Activated naive CD8-positive, alpha-beta T cell treated with anti-CD3 and anti-CD28 coated beads, Interleukin-2, amount 10 ng/mL, durations not matched to agents 7 days and 5 days (primary cell): ENCODE measurements around the gene ZNF138. TPM values are rescaled to one million over a fixed set of nuclear protein-coding genes. Genes with fewer than 3 reads are reported as not detected.
A peak's percentile ranks its signal among the peaks of the same experiment; 100 is the strongest.
"Not testable (repeated sequence)": the region's sequence is repeated elsewhere in the genome, so short reads cannot be mapped to it uniquely, and the experiment has no call there.

Experiments used
- ATAC-seq: fragments of 150-1000 bp; cut with Tn5 transposase; one replicate; pipeline ENCODE4 v1.10.0; 2021; ENCODE audit warnings: low read depth, moderate library complexity
- POLR2A ChIA-PET: fragments of 350-600 bp; sonication (Branson Sonifier 250); formaldehyde crosslinking; loops from one replicate; lab custom pipeline; 2021; ENCODE audit warnings: antibody characterized with exemption; lab: Charles Lee
- DNase-seq: peaks from one replicate; pipeline ENCODE4 v3.0.0; 2021
- H3K27ac Mint-ChIP-seq: one replicate; pipeline ENCODE4 v1.8.0; 2022; ENCODE audit warnings: mild to moderate bottlenecking, mixed read lengths
- H3K27me3 Mint-ChIP-seq: one replicate; pipeline ENCODE4 v1.8.0; 2022; ENCODE audit warnings: mild to moderate bottlenecking, moderate library complexity, mixed read lengths
- H3K36me3 Mint-ChIP-seq: one replicate; pipeline ENCODE4 v1.8.0; 2021; ENCODE audit warnings: mild to moderate bottlenecking, mixed read lengths
- H3K4me1 Mint-ChIP-seq: one replicate; pipeline ENCODE4 v1.8.0; 2021; ENCODE audit warnings: mixed read lengths
- H3K4me3 Mint-ChIP-seq: one replicate; pipeline ENCODE4 v1.8.0; 2022; ENCODE audit warnings: mild to moderate bottlenecking, moderate library complexity, mixed read lengths
- H3K9me3 Mint-ChIP-seq: one replicate; pipeline ENCODE4 v1.8.0; 2021; ENCODE audit warnings: mixed read lengths
- total RNA-seq, 2 experiments: library from RNA; stranded (reverse); gene quantifications; one replicate each; pipeline ENCODE4 v1.2.3, GENCODE V29; 2021

Gene ZNF138
- 10 to 100 TPM; 12.5 to 14.0 TPM for total RNA-seq

- peak within 1 kb of the TSS; percentile 99 for H3K27ac Mint-ChIP-seq
- no peaks in the 10 kb centered on the region for H3K27me3 Mint-ChIP-seq
- peaks cover 12% of the 10 kb centered on the region for H3K4me1 Mint-ChIP-seq
- DNase-seq (peak; percentile 88), ATAC-seq (peak; percentile 99)
- H3K4me3 Mint-ChIP-seq = peak within 1 kb of the TSS; percentile 99
- peaks cover 3% of the 10 kb centered on the region for H3K9me3 Mint-ChIP-seq
- POLR2A ChIA-PET = interaction anchor here (0.8 to 2.2 kb wide), 10 partner anchors 10 to 580 kb away, joined by 3 to 25 read pairs (median 8); partner anchors contain the start of genes ERV3-1, ZNF107, ZNF273 and ZNF680
- H3K36me3 Mint-ChIP-seq = peaks cover 28% of the 10 kb centered on the region
Measured at GRCh38 chr7:64794171-64794844, at the start of gene ZNF138. Gene ZNF138 (plus strand): TSS chr7:64794428. CDS start chr7:64794569, 141 bp downstream.

- POLR2A ChIA-PET = no interaction called here
- peaks cover 5% of the 10 kb centered on the region for H3K9me3 Mint-ChIP-seq
- no peak overlapping the region for H3K27ac Mint-ChIP-seq
- H3K4me3 Mint-ChIP-seq = no peak overlapping the region
- H3K4me1 Mint-ChIP-seq = no peaks in the 10 kb centered on the region
- no peaks in the 10 kb centered on the region for H3K36me3 Mint-ChIP-seq
- no peak for ATAC-seq
- no peaks in the 10 kb centered on the region for H3K27me3 Mint-ChIP-seq
- no peak for DNase-seq
Measured at GRCh38 chr7:64744680-64745079, 49.5 kb upstream of the ZNF138 start.

- no peaks in the 10 kb centered on the region for H3K27me3 Mint-ChIP-seq
- H3K36me3 Mint-ChIP-seq = no peaks in the 10 kb centered on the region
- H3K4me3 Mint-ChIP-seq = no peak overlapping the region
- DNase-seq (no peak), ATAC-seq (no peak)
- no peaks in the 10 kb centered on the region for H3K4me1 Mint-ChIP-seq
- H3K27ac Mint-ChIP-seq = no peak overlapping the region
- POLR2A ChIA-PET = no interaction called here
- peaks cover 8% of the 10 kb centered on the region for H3K9me3 Mint-ChIP-seq
Measured at GRCh38 chr7:64747802-64748201, 46.4 kb upstream of the ZNF138 start.

GRCh38 chr7:64753032-64753431 lies 41.2 kb upstream of the ZNF138 start:
- no peak for ATAC-seq
- POLR2A ChIA-PET = no interaction called here
- Mint-ChIP-seq H3K9me3 (peaks cover 9% of the 10 kb centered on the region), H3K4me3 (no peak overlapping the region), H3K27ac (no peak overlapping the region), H3K4me1 (no peaks in the 10 kb centered on the region), H3K27me3 (no peaks in the 10 kb centered on the region), H3K36me3 (no peaks in the 10 kb centered on the region)
- DNase-seq = no peak

GRCh38 chr7:64755865-64756264 lies 38.4 kb upstream of the ZNF138 start:
- DNase-seq (no peak), ATAC-seq (no peak)
- peaks cover 9% of the 10 kb centered on the region for H3K9me3 Mint-ChIP-seq
- no peak overlapping the region for H3K27ac Mint-ChIP-seq
- no peaks in the 10 kb centered on the region for H3K36me3 Mint-ChIP-seq
- POLR2A ChIA-PET = no interaction called here
- no peaks in the 10 kb centered on the region for H3K27me3 Mint-ChIP-seq
- H3K4me3 Mint-ChIP-seq = no peak overlapping the region
- no peaks in the 10 kb centered on the region for H3K4me1 Mint-ChIP-seq

GRCh38 chr7:64758151-64758550 lies 36.1 kb upstream of the ZNF138 start:
- H3K27ac Mint-ChIP-seq = no peak overlapping the region
- H3K4me1 Mint-ChIP-seq = no peaks in the 10 kb centered on the region

GRCh38 chr7:64768824-64769223 lies 25.4 kb upstream of the ZNF138 start:
- Mint-ChIP-seq H3K9me3 (peaks cover 4% of the 10 kb centered on the region), H3K4me3 (no peak overlapping the region), H3K4me1 (no peaks in the 10 kb centered on the region), H3K36me3 (no peaks in the 10 kb centered on the region), H3K27me3 (no peaks in the 10 kb centered on the region), H3K27ac (no peak overlapping the region)
- ATAC-seq (no peak), DNase-seq (no peak)
- POLR2A ChIA-PET = no interaction called here

More at GRCh38 chr7:64758151-64758550, 36.1 kb upstream of the ZNF138 start:
- Mint-ChIP-seq H3K36me3 (no peaks in the 10 kb centered on the region), H3K9me3 (peaks cover 6% of the 10 kb centered on the region), H3K27me3 (no peaks in the 10 kb centered on the region), H3K4me3 (no peak overlapping the region)
- DNase-seq = no peak
- ATAC-seq = no peak
- POLR2A ChIA-PET = no interaction called here

- ATAC-seq (no peak), DNase-seq (no peak)
- Mint-ChIP-seq H3K36me3 (no peaks in the 10 kb centered on the region), H3K9me3 (peaks cover 10% of the 10 kb centered on the region), H3K4me3 (no peak overlapping the region), H3K4me1 (no peaks in the 10 kb centered on the region), H3K27ac (no peak overlapping the region), H3K27me3 (no peaks in the 10 kb centered on the region)
- POLR2A ChIA-PET = no interaction called here
Measured at GRCh38 chr7:64774204-64774842, 19.9 kb upstream of the ZNF138 start.

GRCh38 chr7:64775289-64775688 lies 18.9 kb upstream of the ZNF138 start:
- Mint-ChIP-seq H3K27me3 (no peaks in the 10 kb centered on the region), H3K9me3 (peaks cover 12% of the 10 kb centered on the region), H3K27ac (no peak overlapping the region), H3K36me3 (no peaks in the 10 kb centered on the region), H3K4me1 (no peaks in the 10 kb centered on the region), H3K4me3 (no peak overlapping the region)
- POLR2A ChIA-PET = no interaction called here
- DNase-seq = no peak
- no peak for ATAC-seq

- H3K27me3 Mint-ChIP-seq, POLR2A ChIA-PET, ATAC-seq, H3K27ac Mint-ChIP-seq, H3K9me3 Mint-ChIP-seq, H3K36me3 Mint-ChIP-seq, H3K4me1 Mint-ChIP-seq, H3K4me3 Mint-ChIP-seq, DNase-seq: not testable (repeated sequence)
Measured at GRCh38 chr7:64784842-64785241, 9.4 kb upstream of the ZNF138 start.

- peaks cover 3% of the 10 kb centered on the region for H3K9me3 Mint-ChIP-seq
- H3K4me1 Mint-ChIP-seq = no peaks in the 10 kb centered on the region
- H3K4me3 Mint-ChIP-seq = no peak overlapping the region
- no peaks in the 10 kb centered on the region for H3K27me3 Mint-ChIP-seq
- H3K27ac Mint-ChIP-seq = no peak overlapping the region
- POLR2A ChIA-PET = no interaction called here
- no peaks in the 10 kb centered on the region for H3K36me3 Mint-ChIP-seq
- ATAC-seq = no peak
- DNase-seq = no peak
Measured at GRCh38 chr7:64787295-64787694, 6.9 kb upstream of the ZNF138 start.

- H3K4me3 Mint-ChIP-seq, DNase-seq, H3K36me3 Mint-ChIP-seq, H3K4me1 Mint-ChIP-seq, H3K27ac Mint-ChIP-seq, ATAC-seq, POLR2A ChIA-PET, H3K27me3 Mint-ChIP-seq, H3K9me3 Mint-ChIP-seq: not testable (repeated sequence)
Measured at GRCh38 chr7:64789241-64789640, 5.0 kb upstream of the ZNF138 start.

- peaks cover 12% of the 10 kb centered on the region for H3K4me1 Mint-ChIP-seq
- peaks cover 20% of the 10 kb centered on the region for H3K36me3 Mint-ChIP-seq
- H3K9me3 Mint-ChIP-seq = peaks cover 1% of the 10 kb centered on the region
- H3K4me3 Mint-ChIP-seq = peak overlapping the region; percentile 57
- POLR2A ChIA-PET = interaction anchor here (0.9 to 2.2 kb wide), 6 partner anchors 95 to 581 kb away, joined by 4 to 25 read pairs (median 12); partner anchors contain the start of genes ERV3-1, ZNF273, ZNF680 and ZNF736
- ATAC-seq (no peak), DNase-seq (no peak)
- H3K27me3 Mint-ChIP-seq = no peaks in the 10 kb centered on the region
- H3K27ac Mint-ChIP-seq = no peak overlapping the region
Measured at GRCh38 chr7:64793106-64793755, 997 bp upstream of the ZNF138 start.
